ENCODE results near the gene SLCO3A1. TPM values are rescaled to one million over a fixed set of nuclear protein-coding genes. Genes with fewer than 3 reads are reported as not detected.

The SLCO3A1 gene
- total RNA-seq, 1 experiment from 2014 or later: 5.1 TPM

GRCh38 chr15:91864664-91865063 lies 11.2 kb downstream of the SLCO3A1 start:
- Histone ChIP-seq H3K27ac (ENCODE audit: low read depth, low read length) (no peak overlapping the region), H4K20me1 (ENCODE audit: insufficient read depth) (no peaks in the 10 kb centered on the region), H3K27me3 (ENCODE audit: insufficient read depth, low read length) (no peaks in the 10 kb centered on the region), H2AFZ (ENCODE audit: low read depth, low read length, poor library complexity, severe bottlenecking) (no peak overlapping the region), H3K9me2 (ENCODE audit: insufficient read depth) (no peaks in the 10 kb centered on the region), H3K9ac (ENCODE audit: low read length) (no peak overlapping the region), H3K4me2 (ENCODE audit: low read length) (no peak overlapping the region), H3K79me2 (ENCODE audit: insufficient read depth, low read length) (no peaks in the 10 kb centered on the region), H3K4me3 (replicated peaks in 1 of 2; ENCODE audit: low read depth in 1 of 2, low read length in 2 of 2) (no peak overlapping the region), H3K9me3 (ENCODE audit: control insufficient read depth in 1 of 2, insufficient read depth in 1 of 2, low read depth in 1 of 2, low read length in 2 of 2) (no peaks in the 10 kb centered on the region), H3K36me3 (ENCODE audit: control insufficient read depth in 1 of 2, insufficient read depth in 2 of 2, low read length in 2 of 2) (no peaks in the 10 kb centered on the region), H3K4me1 (ENCODE audit: control insufficient read depth in 1 of 2, insufficient read depth in 2 of 2, low read length in 2 of 2) (peaks cover 6 to 35% of the 10 kb centered on the region in 2 experiments; a peak in 3 of 4 replicates)
- CTCF ChIA-PET: interaction anchor here (1.6 kb wide), 1 partner anchor 11 kb away, joined by 5 read pairs; the partner anchor contains the start of gene SLCO3A1
- RAD21 ChIA-PET (ENCODE audit: low non-redundant PET in 1 of 2, low total read pairs in 2 of 2, uncharacterized antibody in 2 of 2, unreplicated experiment in 2 of 2): no interaction called here
- no peak for TF ChIP-seq ELF1 (IDR thresholded peaks at IDR 0.05; ENCODE audit: borderline replicate concordance, low read depth)
- no peak for TF ChIP-seq CBX3 (IDR thresholded peaks at IDR 0.05; ENCODE audit: low read depth)
- TF ChIP-seq SP1 (IDR thresholded peaks at IDR 0.05; ENCODE audit: low read depth): no peak
- no peak for TF ChIP-seq CTCF (IDR thresholded peaks at IDR 0.05 in 2 of 3, conservative IDR thresholded peaks at IDR 0.05 in 1 of 3; ENCODE audit: borderline replicate concordance in 1 of 3, insufficient read depth in 1 of 3, low read depth in 2 of 3, low read length in 2 of 3)
- TF ChIP-seq SRF (IDR thresholded peaks at IDR 0.05; ENCODE audit: low read depth): no peak
- TF ChIP-seq JUND (IDR thresholded peaks at IDR 0.05): no peak
- TF ChIP-seq FOSL1 (IDR thresholded peaks at IDR 0.05; ENCODE audit: low read depth): no peak
- TF ChIP-seq TCF7L2 (IDR thresholded peaks at IDR 0.05; ENCODE audit: borderline replicate concordance, extremely low read depth, insufficient read depth, insufficient read length): no peak
- BruUV-seq (replicated peaks): no TSS peak
- POLR2A ChIA-PET: no interaction called here
- DNase-seq (ENCODE audit: low read depth, low spot score): no peak
- ATAC-seq: no peak
- intact Hi-C loops (cut with micrococcal nuclease): no loop called here

- H3K4me3 ChIP-seq (replicated peaks in 1 of 2; ENCODE audit: low read depth in 1 of 2, low read length in 2 of 2): no peak overlapping the region
- no TSS peak for BruUV-seq (replicated peaks)
- H3K79me2 ChIP-seq (ENCODE audit: insufficient read depth, low read length): no peaks in the 10 kb centered on the region
- H3K9me3 ChIP-seq (ENCODE audit: control insufficient read depth in 1 of 2, insufficient read depth in 1 of 2, low read depth in 1 of 2, low read length in 2 of 2): no peaks in the 10 kb centered on the region
- H3K27ac ChIP-seq (ENCODE audit: low read depth, low read length): no peak overlapping the region
- CTCF ChIA-PET: no interaction called here
- no peak for ATAC-seq
- RAD21 ChIA-PET (ENCODE audit: low non-redundant PET in 1 of 2, low total read pairs in 2 of 2, uncharacterized antibody in 2 of 2, unreplicated experiment in 2 of 2): no interaction called here
- intact Hi-C loops (cut with micrococcal nuclease): no loop called here
- no peaks in the 10 kb centered on the region for H3K9me2 ChIP-seq (ENCODE audit: insufficient read depth)
- no peaks in the 10 kb centered on the region for H3K27me3 ChIP-seq (ENCODE audit: insufficient read depth, low read length)
- H3K9ac ChIP-seq (ENCODE audit: low read length): no peak overlapping the region
- DNase-seq (ENCODE audit: low read depth, low spot score): no peak
- peaks cover 6 to 35% of the 10 kb centered on the region in 2 experiments; a peak in 3 of 4 replicates for H3K4me1 ChIP-seq (ENCODE audit: control insufficient read depth in 1 of 2, insufficient read depth in 2 of 2, low read length in 2 of 2)
- H3K4me2 ChIP-seq (ENCODE audit: low read length): peak overlapping the region; percentile 59; the same call in 1 of the 2 replicates
- H2AFZ ChIP-seq (ENCODE audit: low read depth, low read length, poor library complexity, severe bottlenecking): no peak overlapping the region
- no peaks in the 10 kb centered on the region for H4K20me1 ChIP-seq (ENCODE audit: insufficient read depth)
- H3K36me3 ChIP-seq (ENCODE audit: control insufficient read depth in 1 of 2, insufficient read depth in 2 of 2, low read length in 2 of 2): no peaks in the 10 kb centered on the region
- POLR2A ChIA-PET: no interaction called here
- TF ChIP-seq YY1 (IDR thresholded peaks at IDR 0.05; ENCODE audit: extremely low read depth, insufficient replicate concordance, low read depth, low read length): no peak
- no peak for TF ChIP-seq JUND (IDR thresholded peaks at IDR 0.05)
- no peak for TF ChIP-seq ZBTB33 (IDR thresholded peaks at IDR 0.05; ENCODE audit: extremely low read depth, insufficient replicate concordance, low read length)
- TF ChIP-seq TCF7L2 (IDR thresholded peaks at IDR 0.05; ENCODE audit: borderline replicate concordance, extremely low read depth, insufficient read depth, insufficient read length): no peak
- TF ChIP-seq CEBPB (IDR thresholded peaks at IDR 0.05; ENCODE audit: low read depth): no peak
- TF ChIP-seq ZFX (IDR thresholded peaks at IDR 0.05): no peak
- TF ChIP-seq ATF3 (IDR thresholded peaks at IDR 0.05): no peak
- no peak for TF ChIP-seq CTCF (IDR thresholded peaks at IDR 0.05 in 2 of 3, conservative IDR thresholded peaks at IDR 0.05 in 1 of 3; ENCODE audit: borderline replicate concordance in 1 of 3, insufficient read depth in 1 of 3, low read depth in 2 of 3, low read length in 2 of 3)
- TF ChIP-seq EGR1 (IDR thresholded peaks at IDR 0.05; ENCODE audit: low read depth): no peak
These were observed 12.0 kb downstream of the SLCO3A1 start for GRCh38 chr15:91865486-91865885.

All from HCT116 (cell line).